LNCAP (cell line): ENCODE results near the gene TCAIM.

Experiments
- CTCF ChIP-seq: fragments of 450-650 bp; IDR thresholded peaks from 2 replicates; pipeline ENCODE4 v1.5.1; 2017; ENCODE audit warnings: mild to moderate bottlenecking

Gene TCAIM

DNA sequence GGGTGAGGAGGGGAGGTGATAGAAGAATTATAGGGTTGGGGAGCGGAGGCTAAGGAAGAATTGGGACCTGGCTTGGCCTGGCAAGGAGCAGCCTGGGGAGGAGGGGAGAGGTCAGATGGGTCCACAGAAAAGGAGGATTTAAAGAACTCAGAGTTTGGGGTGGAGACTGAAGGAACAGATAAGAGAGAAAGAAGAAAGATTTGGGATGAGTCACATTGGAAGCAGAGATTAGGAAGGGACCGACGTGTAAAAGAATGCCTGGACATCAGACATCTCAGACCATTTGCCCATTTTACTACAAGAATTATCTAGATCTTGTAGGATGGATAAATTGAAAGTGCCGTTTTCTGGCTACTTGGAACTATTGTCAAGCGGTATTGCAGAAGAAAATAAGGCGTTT is 10.4 kb downstream of the TCAIM start:
- no peak for TF ChIP-seq CTCF

DNA sequence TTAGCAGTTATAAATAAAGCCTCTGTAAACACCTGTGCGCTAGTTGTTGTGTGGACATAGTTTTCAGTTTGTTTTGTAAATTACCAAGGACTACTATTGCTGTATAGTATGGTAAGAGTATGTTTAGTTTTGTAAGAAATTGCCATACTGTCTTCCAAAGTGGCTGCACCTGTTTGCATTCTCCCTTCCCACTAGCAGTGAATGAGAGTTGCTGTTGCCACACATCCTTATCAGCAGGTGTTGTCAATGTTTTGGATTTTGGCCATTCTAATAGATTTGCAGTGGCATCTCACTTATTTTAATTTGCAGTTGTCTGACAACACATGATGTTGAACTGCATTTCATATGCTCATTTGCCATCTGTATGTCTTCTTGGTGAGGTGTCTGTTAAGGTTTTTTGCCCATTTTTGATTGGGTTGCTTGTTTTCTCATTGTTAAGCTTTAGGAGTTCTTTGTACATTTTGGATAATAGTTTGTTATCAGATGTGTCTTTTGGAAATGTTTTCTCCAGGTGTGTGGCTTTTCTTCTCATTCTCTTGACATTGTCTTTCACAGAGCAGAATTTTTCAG is 14.9 kb downstream of the TCAIM start:
- TF ChIP-seq CTCF: no peak

DNA sequence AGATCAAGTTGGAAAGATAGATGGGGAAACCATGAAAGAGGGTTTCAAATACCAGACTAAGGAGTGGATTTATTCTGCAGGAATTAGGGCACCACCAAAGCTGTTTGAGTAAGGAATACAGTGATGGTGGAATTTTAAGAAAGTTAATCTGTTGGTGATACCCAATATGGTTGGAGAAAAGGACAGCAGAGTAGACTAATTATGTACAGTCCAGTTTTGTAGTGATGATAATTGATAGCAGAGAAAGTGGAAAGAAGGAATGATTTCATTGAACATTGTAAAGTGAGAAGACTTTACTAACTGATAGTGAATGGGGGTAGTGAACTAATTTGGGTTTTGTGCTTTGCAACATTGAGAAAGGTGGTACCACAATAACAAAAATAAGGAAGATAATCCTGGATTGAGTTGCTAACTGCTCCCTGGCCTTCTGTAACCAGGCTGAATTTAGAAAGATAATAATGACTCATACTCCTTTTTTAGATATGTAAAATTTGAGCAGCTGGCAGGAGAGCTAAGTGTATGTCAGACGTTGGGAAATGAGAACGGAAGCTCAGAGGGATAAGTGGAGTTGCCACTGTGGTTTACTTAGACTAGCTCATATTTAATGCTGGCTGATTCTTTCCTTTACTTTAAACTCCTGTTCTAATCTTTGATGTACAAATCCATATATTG is 16.9 kb downstream of the TCAIM start:
- TF ChIP-seq CTCF: no peak

DNA sequence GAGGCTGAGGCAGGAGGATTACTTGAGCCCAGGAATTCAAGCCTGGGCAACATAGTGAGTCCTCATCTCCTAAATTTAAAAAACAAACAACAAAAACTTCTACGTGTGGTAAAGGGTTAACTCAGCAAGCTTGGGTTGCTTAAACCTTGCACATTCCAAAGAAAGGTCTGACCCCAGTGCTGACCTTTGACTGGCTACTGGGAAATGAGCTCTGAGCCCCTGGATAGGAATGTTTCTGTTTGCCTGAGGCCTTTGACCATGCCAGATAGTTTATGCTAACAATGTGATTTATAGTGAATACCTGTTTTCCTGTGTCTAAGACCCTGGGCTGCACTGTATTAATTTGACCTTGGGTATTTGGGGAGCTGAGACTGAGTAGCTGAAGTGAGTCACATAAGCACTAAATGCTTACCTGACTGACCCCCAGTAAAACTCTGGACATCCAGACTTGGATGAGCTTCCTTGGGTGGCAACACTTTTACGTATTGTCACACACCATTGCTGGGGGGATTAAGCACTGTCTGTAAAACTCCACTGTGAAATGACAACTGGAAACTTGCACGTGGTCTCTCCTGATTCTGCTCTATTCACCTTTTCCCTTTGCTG is 20.7 kb downstream of the TCAIM start:
- no peak for TF ChIP-seq CTCF

GRCh38 chr3:44363591-44363990 is 25.0 kb downstream of the TCAIM start:
- TF ChIP-seq CTCF: no peak

GRCh38 chr3:44365952-44366351 is 27.4 kb downstream of the TCAIM start:
- no peak for TF ChIP-seq CTCF

- TF ChIP-seq CTCF: no peak
Measured at GRCh38 chr3:44375450-44375849, 36.9 kb downstream of the TCAIM start.
